Ascending aorta (tissue), 2 donors: ENCODE measurements around the gene NOS1AP. TPM values are rescaled to one million over a fixed set of nuclear protein-coding genes. Genes with fewer than 3 reads are reported as not detected.

Experiments used
- DNase-seq, 2 donors: peaks; one replicate each; pipeline ENCODE4 v3.0.0-alpha.2; 2019; ENCODE audit warnings: low spot score in 2 of 2
- H3K27ac ChIP-seq, 2 donors: fragments of 200-600 bp; sonication (generic); one replicate each; pipeline ENCODE4 v1.5.1; 2016 to 2017; ENCODE audit warnings: mild to moderate bottlenecking in 1 of 2
- H3K27me3 ChIP-seq: fragments of 200-600 bp; sonication (generic); one replicate; pipeline ENCODE4 v1.5.1; 2017
- H3K36me3 ChIP-seq, 2 donors: fragments of 200-600 bp; sonication (generic); one replicate each; pipeline ENCODE4 v1.5.1; 2016
- H3K4me1 ChIP-seq, 2 donors: fragments of 200-600 bp; sonication (generic); one replicate each; pipeline ENCODE4 v1.5.1; 2016 to 2017; ENCODE audit warnings: mild to moderate bottlenecking in 1 of 2
- H3K4me3 ChIP-seq, 2 donors: fragments of 200-600 bp; sonication (generic); one replicate each; pipeline ENCODE4 v1.5.1; 2016 to 2017; ENCODE audit warnings: mild to moderate bottlenecking in 1 of 2
- H3K9me3 ChIP-seq, 2 donors: fragments of 200-600 bp; sonication (generic); one replicate each; pipeline ENCODE4 v1.5.1; 2016
- CTCF ChIP-seq, 3 experiments: fragments of 200-600 bp in 2 of 3; fragments of 450-650 bp in 1 of 3; sonication (generic) in 2 of 3; IDR thresholded peaks; one replicate each; pipeline ENCODE4 v1.5.1; 2016 to 2019; ENCODE audit warnings: antibody characterized with exemption in 3 of 3, mild to moderate bottlenecking in 1 of 3, moderate library complexity in 1 of 3
- intact Hi-C: fragments of 100-400 bp; cut with DNase I; formaldehyde crosslinking; loops from one replicate; pipeline ENCODE4 v1.15.1; 2023
- total RNA-seq: library from RNA; depleted of rRNA; stranded (reverse); fragments of >200 nt; gene quantifications from one replicate; pipeline ENCODE4 v1.1.0, GENCODE V29; 2016

The NOS1AP gene
- total RNA-seq, 1 donor from 2014 or later = 5.0 TPM

- Histone ChIP-seq H3K4me1 (no peaks in the 10 kb centered on the region), H3K27me3 (no peaks in the 10 kb centered on the region), H3K27ac (no peak overlapping the region), H3K36me3 (no peaks in the 10 kb centered on the region), H3K4me3 (no peak overlapping the region), H3K9me3 (no peaks in the 10 kb centered on the region)
- intact Hi-C loops = no loop called here
- no peak for TF ChIP-seq CTCF (IDR thresholded peaks at IDR 0.05)
- DNase-seq = no peak
Observed at GRCh38 chr1:162294015-162294414, 224.5 kb downstream of the NOS1AP start.

GRCh38 chr1:162297208-162297607, 227.7 kb downstream of the NOS1AP start:
- no peak for DNase-seq
- Histone ChIP-seq H3K27me3 (no peaks in the 10 kb centered on the region), H3K4me1 (no peaks in the 10 kb centered on the region), H3K27ac (no peak overlapping the region), H3K9me3 (peaks cover 0 to 2% of the 10 kb centered on the region in 2 donors), H3K36me3 (no peaks in the 10 kb centered on the region), H3K4me3 (no peak overlapping the region)
- intact Hi-C loops = no loop called here
- TF ChIP-seq CTCF (IDR thresholded peaks at IDR 0.05) = no peak

- H3K36me3 ChIP-seq = no peaks in the 10 kb centered on the region
- H3K4me1 ChIP-seq = no peaks in the 10 kb centered on the region
- intact Hi-C loops = no loop called here
- no peak overlapping the region for H3K27ac ChIP-seq
- H3K9me3 ChIP-seq = peaks cover 0 to 2% of the 10 kb centered on the region in 2 donors
- no peak for TF ChIP-seq CTCF (IDR thresholded peaks at IDR 0.05)
- no peak overlapping the region for H3K4me3 ChIP-seq
- H3K27me3 ChIP-seq = no peaks in the 10 kb centered on the region
- no peak for DNase-seq
Observed at GRCh38 chr1:162298266-162298665, 228.8 kb downstream of the NOS1AP start.

- H3K27ac ChIP-seq = no peak overlapping the region
- H3K4me1 ChIP-seq = no peaks in the 10 kb centered on the region
- no peak overlapping the region for H3K4me3 ChIP-seq
- no peaks in the 10 kb centered on the region for H3K36me3 ChIP-seq
- peaks cover 0 to 2% of the 10 kb centered on the region in 2 donors for H3K9me3 ChIP-seq
- no peaks in the 10 kb centered on the region for H3K27me3 ChIP-seq
- intact Hi-C loops = no loop called here
- TF ChIP-seq CTCF (IDR thresholded peaks at IDR 0.05) = no peak
- no peak for DNase-seq
Observed at GRCh38 chr1:162299018-162299417, 229.5 kb downstream of the NOS1AP start.

GRCh38 chr1:162300057-162300917, 230.8 kb downstream of the NOS1AP start:
- Histone ChIP-seq H3K27ac (no peak overlapping the region), H3K9me3 (peaks cover 0 to 2% of the 10 kb centered on the region in 2 donors), H3K27me3 (no peaks in the 10 kb centered on the region), H3K36me3 (no peaks in the 10 kb centered on the region), H3K4me1 (no peaks in the 10 kb centered on the region), H3K4me3 (no peak overlapping the region)
- intact Hi-C loops = no loop called here
- no peak for TF ChIP-seq CTCF (IDR thresholded peaks at IDR 0.05)
- no peak for DNase-seq
